ENCODE results near the gene ZNF516. TPM values are rescaled to one million over a fixed set of nuclear protein-coding genes. Genes with fewer than 3 reads are reported as not detected.

ZNF516 gene
- total RNA-seq, 1 donor from 2014 or later: 20.3 TPM

- no peak for DNase-seq (ENCODE audit: low spot score)
These were observed 126.1 kb downstream of the ZNF516 start for GRCh38 chr18:76368976-76369375.

GRCh38 chr18:76368271-76368670, 126.8 kb downstream of the ZNF516 start:
- no peak for DNase-seq (ENCODE audit: low spot score)

DNA sequence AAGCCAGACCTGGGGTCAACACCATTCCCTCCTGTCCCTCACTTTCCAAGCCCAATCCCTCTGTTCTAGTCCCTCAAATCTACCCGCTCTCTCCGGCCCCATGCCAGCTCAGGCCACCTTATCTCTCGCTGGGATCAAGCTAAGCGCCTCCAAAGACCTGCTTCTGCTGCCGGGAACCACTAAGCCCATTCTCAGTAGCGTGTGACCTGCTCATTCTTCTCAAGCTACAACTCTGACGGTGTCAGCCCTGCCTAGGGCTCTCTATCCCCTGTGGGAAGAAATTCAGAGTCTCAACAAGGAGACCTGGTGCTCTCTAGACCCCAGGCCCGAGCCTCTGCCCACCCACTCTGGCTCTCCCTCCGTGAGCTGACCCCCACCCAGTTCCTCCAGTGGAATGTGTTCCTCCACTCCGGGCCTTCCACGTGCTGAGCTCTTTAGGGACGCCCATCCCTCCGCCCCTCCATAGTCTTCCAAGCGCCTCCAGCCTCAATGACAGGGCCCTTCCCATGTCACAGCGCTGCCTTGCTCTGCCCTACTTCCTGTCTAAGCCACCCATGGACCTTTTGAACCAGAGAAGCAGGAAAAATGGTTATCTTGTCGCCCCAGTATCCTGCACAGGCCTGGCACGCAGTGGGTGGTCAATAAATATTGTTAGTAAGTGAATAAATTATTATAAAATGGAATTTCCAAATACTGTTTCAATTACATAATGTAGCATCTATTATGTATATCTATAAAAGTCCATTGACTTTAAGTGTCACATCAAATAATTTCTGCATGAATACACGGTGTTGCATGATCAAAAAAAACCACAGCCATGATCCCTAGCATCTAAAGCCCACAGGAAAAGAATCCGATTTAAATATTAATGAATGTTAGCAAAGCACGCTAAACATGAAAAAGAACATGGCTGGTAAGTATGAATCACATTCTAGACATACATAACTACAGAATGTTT, 127.6 kb downstream of the ZNF516 start:
- peak; percentile 51 for DNase-seq (ENCODE audit: low spot score)

- DNase-seq (ENCODE audit: low spot score): no peak
These were observed 129.5 kb downstream of the ZNF516 start for GRCh38 chr18:76365561-76365960.

GRCh38 chr18:76364282-76365259, 130.5 kb downstream of the ZNF516 start:
- DNase-seq (ENCODE audit: low spot score): no peak

DNA sequence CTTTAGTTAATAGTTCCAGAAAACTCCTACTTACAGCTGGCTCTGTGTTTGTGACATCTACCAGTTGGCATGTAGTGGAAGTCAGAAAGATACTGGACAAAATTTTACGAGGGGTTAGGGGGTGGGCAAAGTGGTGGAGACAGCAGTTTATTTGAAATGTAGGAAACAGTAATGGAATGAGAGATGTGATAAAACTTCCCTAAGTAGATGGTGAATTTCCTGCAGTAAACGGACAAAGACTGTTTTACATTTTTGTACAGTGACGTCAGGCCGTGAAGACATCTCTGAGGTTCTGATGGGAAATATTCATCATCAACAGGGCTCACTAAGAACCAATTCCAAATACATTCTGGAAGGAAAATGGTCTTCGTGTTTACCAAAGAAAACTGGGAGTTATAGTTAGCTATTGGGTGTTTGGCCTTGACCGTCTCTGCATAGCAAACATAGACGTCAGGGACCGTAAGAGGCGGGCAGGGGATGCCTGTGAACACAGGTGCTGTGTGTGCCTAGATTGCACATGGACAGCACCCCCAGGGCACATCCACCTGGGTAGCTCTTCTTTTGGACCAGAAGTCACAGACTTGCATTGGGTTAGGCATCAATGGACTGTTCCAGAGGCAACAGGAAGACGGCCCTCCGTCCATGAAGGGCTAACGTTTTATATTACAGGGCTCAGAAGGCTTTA, 131.5 kb downstream of the ZNF516 start:
- no peak for DNase-seq (ENCODE audit: low spot score)

DNA sequence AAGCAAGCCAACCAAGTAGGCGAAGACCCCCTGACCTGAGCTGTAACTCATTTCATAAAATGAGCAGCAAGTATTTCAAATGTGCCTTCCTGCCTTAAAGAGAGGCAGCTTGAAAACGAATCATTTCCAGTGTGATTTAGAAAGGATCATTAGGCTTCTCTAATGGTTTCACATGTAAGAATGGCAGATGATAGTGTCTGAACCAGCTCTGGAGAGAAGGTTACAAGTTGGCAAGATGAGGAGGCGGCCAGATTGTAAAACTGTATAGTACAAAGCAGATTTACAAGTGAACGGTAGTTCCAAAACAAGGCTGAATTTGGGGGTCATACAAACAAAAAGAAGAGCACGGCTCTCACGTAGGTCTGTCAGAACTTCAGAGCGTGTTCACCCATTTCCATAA, 132.4 kb downstream of the ZNF516 start:
- no peak for DNase-seq (ENCODE audit: low spot score)

DNA sequence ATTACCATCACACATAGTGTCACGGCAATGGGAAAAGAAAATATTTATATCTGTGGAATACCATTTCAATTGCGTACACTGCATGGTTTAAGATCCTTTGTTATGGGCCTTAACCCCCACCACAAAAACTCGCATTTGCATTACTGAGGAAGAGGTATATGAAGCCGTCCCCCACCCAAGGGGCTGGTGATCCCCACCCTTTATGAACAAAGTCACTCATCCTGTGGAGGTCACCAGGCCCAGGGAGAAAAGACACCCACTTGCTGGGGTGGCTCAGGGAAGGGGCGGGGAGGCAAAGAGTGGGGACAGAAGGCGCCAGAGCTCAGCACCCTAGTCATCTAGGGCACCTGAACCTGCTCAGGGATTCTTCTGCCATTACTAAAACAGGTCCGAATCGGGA, 133.8 kb downstream of the ZNF516 start:
- DNase-seq (ENCODE audit: low spot score): no peak

- DNase-seq (ENCODE audit: low spot score): no peak
These were observed 135.1 kb downstream of the ZNF516 start for GRCh38 chr18:76359909-76360308.

- no peak for DNase-seq (ENCODE audit: low spot score)
These were observed 136.3 kb downstream of the ZNF516 start for GRCh38 chr18:76358774-76359173.

DNA sequence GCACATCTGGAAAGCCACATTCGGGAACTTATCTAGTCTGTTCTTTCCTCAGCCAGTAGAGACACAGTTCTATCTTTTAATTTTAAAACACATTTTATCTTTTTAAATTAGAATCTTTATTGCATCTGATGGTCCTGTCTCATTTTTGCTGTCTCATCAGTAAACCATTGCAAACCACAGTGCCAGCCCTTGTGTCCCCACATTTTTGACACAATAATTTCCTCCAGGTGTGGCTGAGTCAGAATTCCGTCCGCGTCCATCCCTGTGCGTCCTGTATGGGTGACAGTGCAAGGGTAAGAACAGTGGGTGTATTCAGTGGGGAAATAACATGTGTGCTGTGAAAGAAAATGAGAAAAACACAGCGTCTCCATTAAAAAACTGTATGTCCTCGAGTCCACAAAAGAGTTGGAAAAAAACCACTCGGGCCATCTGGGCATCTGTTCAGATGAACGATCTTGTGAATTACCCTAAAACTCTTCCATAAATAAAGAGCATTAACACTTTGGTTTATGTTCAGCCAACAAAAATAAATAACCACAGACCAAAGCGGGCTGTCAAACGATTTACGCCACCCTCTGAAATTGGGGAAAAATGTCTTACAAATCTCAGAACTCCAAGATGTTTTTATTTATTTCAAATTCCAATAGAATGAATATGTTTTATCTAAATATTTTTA, 137.3 kb downstream of the ZNF516 start:
- DNase-seq (ENCODE audit: low spot score): no peak

DNA sequence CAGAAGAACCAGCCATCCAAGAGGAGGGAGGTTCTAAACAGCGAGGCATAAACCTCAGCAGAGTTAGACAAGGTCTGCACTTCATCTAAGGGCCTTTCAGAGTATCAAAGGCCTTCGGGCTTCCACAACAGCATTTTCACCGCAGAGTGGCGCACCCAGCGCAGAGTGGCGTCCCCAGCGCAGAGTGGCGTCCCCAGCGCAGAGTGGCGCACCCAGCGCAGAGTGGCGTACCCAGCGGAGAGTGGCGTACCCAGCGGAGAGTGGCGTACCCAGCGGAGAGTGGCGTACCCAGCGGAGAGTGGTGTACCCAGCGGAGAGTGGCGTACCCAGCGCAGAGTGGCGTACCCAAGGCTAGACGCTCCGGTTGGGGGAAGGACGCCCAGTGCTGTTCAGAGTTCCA, 137.9 kb downstream of the ZNF516 start:
- DNase-seq (ENCODE audit: low spot score): no peak

- no peak for DNase-seq (ENCODE audit: low spot score)
These were observed 138.4 kb downstream of the ZNF516 start for GRCh38 chr18:76356666-76357065.

DNA sequence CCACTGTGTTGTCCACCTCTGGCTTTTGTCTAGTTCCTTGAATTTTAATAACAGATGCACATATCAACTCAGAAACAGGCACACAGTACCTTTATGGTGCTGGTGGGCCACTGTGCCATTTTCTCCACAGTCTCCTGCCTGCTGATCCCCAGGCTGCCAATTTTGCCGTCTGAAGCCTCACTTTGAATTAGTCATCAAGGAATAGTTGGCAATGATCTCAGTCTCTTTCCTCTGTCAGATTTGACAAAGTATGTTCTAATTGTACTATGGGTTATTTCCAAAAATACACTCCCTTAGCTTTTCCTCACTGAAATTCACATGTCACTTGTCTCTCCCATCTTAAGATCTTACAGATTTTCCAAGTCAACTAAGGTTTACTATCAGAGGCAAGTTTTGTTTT, 140.7 kb downstream of the ZNF516 start:
- DNase-seq (ENCODE audit: low spot score): no peak

GRCh38 chr18:76353500-76353899, 141.5 kb downstream of the ZNF516 start:
- DNase-seq (ENCODE audit: low spot score): no peak

- DNase-seq (ENCODE audit: low spot score): no peak
These were observed 142.0 kb downstream of the ZNF516 start for GRCh38 chr18:76353046-76353445.

DNA sequence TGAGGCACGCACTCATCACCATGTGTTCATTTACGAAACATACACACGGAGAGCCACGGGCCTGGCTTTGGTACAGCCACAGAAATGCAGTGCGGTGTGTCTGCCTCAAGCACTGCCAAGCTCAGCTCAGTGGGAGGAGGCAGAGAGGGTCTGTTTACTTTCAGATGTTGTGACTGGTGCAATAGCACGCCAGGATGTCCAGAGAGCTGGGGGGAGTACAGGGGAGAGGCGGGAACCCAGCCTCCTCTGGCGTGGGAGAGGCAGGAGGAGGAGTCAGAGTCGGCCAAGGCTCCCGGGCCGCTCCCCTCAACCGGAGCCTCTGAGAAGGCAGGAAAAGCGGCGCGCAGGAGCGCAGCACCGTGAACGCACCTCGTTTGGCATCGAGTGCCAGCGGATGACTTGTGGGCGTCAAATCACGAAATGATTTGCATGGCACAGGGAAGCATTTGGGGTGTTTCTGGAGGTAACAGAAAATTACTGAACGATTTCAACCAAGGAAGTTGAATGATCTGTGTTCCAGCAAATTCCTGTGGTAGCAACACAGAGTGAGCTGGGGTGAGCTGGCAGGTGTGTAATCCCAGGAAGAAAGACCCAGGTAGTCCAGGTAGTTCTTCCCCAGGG, 143.0 kb downstream of the ZNF516 start:
- no peak for DNase-seq (ENCODE audit: low spot score)

GRCh38 chr18:76350134-76351025, 144.7 kb downstream of the ZNF516 start:
- DNase-seq (ENCODE audit: low spot score): no peak

- DNase-seq (ENCODE audit: low spot score): no peak
These were observed 145.9 kb downstream of the ZNF516 start for GRCh38 chr18:76349067-76349715.
